Hematopoietic multipotent progenitor cell treated with erythropoietin and hydrocortisone succinate and interleukin-3 and kit ligand, for 15 days (in vitro differentiated cells): ENCODE measurements around the gene TENM4.

Experiments
- DNase-seq: peaks from one replicate; pipeline ENCODE4 v3.0.0-alpha.2; 2015; ENCODE audit warnings: low spot score

TENM4 gene

GRCh38 chr11:79388201-79388600 lies 52.6 kb downstream of the TENM4 start:
- no peak for DNase-seq

DNA sequence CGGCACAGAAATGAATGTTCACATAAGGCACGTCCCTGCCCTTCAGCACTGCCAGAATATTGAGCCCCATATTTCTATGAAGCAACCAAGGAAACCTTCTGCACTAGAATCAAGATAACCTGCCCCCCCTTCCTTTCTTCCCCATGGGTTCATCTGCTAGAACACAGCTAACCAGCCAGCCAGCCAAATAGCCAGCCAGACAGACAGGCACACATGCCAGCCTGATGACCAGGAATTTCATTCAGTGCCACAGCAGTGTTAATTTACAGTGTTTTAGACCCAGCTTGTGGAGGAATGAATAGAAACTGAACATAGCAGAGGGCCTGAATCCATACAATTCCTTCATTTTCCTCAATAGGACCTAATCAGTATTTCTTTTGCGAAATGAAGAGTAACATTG lies 57.0 kb downstream of the TENM4 start:
- no peak for DNase-seq

DNA sequence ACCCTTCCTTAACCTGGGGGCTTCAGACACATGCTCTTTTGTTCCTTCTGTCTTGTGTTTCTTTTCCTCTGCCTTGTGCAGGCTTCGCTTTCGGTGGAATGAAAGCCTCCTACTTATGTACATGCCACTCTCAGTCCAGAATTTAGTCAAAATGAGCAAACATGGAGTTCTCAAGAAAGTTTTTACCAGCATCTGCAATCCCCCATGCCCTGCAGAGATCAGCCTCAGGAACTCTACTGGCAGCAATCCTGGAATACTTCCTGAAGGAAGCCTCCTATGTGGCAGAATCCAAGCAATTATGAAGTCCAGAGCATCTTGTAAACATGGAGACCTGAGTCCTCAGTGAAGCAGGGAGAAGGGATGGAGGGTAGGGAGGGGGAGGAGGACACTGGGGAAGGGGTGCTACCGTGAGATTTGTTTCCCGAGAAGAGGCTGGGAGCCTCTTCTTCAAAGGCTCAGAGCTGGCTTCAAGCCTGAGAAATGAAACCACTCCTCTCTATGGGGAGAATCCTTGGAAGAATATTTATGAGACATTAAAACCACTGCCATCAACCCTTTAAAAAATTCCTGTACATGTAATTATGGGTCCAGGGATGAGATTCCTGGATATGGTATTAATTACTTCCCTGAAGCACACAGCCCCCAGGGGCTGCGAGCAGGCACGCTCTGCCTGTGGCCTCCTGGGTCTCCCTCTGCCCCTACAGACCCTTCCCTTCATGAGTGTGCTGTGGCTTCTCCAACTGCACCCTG lies 58.4 kb downstream of the TENM4 start:
- no peak for DNase-seq

DNA sequence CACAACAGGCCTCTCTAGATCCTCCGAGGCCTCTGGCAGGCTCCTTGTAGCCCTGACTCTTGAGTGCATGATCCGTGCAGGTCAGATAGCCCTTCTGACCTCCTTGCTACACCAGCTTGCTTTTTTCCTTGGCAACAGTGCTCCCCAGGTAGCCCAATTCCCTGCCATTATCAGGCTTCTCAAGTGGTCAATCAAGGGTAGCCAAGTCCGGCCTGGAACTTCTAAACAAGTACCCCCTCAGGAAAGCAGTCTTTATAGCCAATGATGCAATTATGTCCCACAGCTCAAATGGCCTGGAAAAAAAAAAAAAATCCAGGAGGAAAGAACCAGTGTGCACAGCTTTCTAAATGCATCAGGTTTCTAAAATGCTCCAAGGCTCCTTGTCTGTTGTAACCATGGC lies 59.8 kb downstream of the TENM4 start:
- DNase-seq: no peak

- no peak for DNase-seq
Measured at GRCh38 chr11:79377406-79377805, 63.4 kb downstream of the TENM4 start.

DNA sequence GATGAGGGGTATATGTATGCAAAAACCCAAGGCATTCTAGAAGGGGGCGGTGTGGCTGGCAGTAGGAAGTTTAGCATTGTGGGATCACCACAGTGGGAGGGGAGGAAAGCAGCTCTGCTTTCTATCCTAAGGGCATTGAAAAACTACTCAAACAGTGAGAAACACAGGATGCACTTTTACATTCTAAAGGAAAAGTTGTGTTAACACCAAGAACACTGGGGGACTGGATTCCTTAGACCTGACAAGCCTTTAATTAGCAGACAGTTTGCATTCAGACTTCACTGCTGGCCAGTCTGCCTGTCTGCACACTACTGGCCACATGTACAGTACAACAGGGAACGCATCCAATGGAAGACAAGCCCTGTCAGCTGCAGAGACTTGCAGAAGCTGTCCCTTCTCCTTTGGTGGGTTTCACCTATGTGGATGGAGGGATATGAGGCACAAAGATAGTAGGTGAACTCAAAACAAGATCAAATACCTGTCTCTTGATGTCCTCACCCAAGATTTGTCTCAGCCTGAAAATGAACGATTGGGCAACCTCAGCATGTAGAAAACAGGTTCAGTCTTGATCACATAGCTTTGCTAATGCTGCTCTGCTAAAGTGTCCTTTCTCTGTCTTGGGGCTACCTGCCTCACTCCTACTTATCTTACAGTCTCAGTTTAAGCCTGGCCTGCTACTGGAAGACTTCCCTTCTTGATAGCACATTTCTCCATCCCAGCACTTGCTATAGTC lies 64.8 kb downstream of the TENM4 start:
- no peak for DNase-seq

GRCh38 chr11:79374727-79375126 lies 66.1 kb downstream of the TENM4 start:
- DNase-seq: no peak

DNA sequence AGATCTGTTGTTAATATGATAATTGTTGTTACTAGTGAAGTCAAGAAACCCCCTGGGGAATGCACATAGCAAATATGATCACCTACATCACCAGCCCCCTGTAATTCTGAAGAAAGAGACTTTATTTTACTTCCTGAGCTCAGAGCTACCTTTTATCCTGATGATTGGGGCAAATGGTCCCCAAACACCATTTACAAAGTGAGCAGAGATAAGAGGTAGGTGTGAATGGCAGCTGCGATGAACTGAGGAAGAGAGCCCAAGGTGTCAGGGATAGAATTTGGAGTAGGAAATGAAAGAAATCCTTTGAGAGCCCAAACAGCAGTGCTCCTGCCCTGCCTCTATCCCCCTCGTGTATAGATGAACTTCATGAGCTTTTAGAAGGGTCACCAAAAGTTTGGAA lies 69.1 kb downstream of the TENM4 start:
- DNase-seq: no peak

DNA sequence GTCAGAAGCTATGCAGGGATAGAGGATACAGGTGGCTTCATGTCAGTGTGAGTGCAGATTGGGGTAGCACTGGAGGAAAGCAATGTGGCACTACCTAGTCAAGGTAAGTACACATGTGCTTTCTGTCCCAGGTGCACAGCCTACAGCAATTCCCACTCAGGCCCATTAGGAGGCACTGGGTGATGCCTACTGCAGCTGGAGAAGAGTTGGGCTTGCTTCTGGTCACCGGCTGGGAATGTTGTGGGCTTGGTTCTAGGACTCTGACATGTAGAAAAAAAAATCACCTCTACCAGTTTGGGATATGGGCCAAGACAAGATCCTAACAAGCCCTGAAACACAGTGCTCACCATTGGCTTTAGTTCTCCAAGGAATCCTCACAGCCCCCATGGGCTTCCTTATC lies 69.7 kb downstream of the TENM4 start:
- DNase-seq: no peak

DNA sequence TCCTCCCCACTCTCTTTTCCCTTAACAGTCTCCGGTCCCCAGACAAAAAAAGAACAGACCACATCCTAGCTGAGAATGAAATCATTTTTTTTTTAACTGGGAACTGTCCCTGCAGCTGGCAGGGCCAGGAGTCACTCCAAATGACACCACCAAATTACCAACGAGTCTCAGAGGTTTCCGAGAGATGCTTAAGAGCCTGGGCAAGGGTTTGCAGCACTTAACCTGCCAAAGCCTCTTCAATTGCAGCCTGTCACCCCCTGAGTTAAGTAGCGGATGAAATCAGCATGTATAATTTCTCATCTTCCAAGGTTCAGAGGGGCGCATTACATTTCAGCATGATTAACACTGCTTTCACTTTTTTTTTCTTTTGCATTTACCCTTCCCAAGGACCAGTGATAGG lies 71.8 kb downstream of the TENM4 start:
- no peak for DNase-seq

DNA sequence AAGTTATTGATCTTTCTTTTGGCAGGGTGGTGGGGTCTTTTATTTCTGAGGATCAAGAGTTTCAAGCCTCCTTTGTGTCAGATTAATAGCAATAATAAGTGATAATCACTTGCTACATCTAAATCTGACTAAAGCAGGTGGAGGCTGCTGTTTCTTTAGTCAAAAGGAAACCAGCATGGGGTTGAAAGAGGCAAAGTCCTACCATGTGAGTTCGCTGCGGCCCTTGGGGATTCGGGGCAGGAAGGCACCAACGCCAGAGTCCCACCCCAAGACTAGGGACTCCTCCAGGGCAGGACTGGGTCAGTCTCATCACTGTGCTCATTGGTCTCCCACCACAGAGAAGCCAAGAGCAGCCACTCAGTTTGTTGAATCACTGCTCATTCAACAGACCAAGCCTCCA lies 73.0 kb downstream of the TENM4 start:
- DNase-seq: no peak

DNA sequence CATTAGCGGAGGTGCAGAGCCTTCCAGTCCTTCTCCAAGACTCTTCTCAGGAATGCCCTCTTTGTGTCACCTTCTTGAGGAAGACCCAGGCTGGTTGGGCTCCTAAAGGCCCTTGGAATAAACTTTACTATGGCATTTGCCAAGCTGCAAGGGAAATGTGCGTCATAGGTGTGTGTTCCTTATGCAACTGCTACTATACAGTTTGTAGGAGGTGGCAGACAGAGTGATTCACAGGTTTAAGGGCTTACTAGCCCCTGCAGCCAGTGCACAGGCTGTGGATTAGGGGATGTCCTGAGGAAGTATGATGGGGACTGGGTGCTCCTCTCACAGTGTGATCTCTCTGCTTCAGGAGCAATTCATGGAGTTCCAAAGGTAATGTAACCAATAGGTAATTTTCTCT lies 74.6 kb downstream of the TENM4 start:
- no peak for DNase-seq

GRCh38 chr11:79363861-79364378 lies 76.9 kb downstream of the TENM4 start:
- no peak for DNase-seq

DNA sequence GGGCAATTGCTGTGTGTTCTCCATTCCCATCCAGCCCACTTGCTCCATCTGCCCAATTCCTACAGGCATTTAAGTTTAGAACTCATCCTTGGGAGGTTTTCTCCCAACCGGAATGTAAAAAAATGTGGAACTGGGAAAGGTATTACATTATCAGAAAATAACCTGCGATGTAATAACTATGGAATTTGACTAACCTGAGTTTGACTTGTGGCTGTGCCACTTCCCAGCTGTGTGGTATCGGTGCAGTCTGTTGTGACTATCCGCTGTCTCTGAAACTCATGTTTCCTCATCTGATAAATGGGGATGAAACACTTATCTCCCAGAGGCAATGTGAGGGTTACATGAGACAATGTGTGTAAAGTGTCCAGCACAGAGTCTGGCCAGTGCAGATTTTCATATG lies 77.6 kb downstream of the TENM4 start:
- DNase-seq: no peak

DNA sequence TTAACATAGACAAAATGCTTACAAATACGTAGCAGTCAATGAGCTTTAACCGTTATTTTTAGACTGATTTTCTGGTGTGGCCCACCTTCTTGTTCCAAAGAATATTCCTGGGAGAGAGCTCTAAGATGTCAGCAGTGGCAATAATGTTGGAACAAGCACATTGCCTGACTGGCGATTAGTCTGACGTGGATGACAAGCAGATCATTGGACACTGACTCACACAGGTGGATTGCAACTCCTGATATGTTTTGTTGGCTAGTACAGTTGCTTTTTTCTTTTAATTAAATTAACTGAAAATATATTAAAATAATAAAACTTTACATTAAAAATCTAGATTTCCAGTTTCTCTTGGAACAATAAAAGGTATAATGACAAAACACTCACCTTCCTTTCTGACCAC lies 78.0 kb downstream of the TENM4 start:
- DNase-seq: no peak

- no peak for DNase-seq
Measured at GRCh38 chr11:79362206-79362757, 78.5 kb downstream of the TENM4 start.

GRCh38 chr11:79358258-79358657 lies 82.6 kb downstream of the TENM4 start:
- no peak for DNase-seq

- no peak for DNase-seq
Measured at GRCh38 chr11:79353706-79354105, 87.1 kb downstream of the TENM4 start.

DNA sequence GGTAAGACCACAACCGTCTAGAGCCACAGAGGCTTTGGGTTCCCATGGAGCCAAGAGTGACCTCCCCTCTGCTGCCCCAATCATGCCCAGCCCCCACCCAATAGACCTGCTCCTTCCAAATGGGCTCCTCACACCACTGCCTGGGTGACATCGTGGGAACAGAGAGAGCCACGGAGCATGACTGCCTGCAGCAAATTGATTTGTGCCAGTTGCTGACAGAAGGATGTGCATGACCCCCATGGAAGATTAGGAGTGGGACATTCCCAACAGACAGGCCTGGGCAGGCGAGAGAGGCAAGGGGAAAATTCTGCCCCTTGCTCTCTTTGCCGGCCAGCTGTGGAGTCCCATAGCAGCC lies 88.5 kb downstream of the TENM4 start:
- DNase-seq: no peak

DNA sequence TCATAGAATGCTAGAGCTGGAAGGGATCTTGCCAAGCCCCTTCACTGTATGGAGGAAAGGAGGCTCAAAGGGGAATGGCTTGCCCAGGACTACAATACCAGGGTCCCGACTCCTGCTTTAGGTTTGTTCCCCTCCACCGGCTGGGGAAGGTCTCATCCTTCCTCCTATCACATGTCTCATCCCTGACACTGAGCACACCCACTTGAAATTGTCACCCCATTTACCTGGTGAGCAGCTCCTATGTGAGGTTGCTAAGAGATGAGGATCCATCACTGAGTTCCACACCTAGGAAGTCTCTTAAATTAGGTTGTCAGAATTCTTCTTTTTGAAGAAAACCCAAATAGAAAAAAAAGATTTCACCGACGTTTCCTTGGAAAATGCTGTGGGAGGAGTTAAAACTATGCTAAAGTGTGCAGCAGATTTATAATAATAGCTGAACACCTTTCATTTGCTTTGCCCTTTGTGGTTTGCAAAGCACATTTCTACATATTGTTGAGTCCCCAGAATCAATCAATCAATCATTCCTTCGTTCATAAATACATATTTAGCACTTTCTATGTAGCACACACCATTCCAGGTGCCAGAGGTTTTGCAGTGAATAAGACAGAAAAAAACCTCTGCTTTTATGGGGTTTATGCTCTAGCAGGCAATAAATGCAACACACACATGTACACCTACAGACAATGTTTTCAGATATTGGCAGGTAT lies 91.7 kb downstream of the TENM4 start:
- DNase-seq: no peak

GRCh38 chr11:79346021-79346420 lies 94.8 kb downstream of the TENM4 start:
- no peak for DNase-seq

GRCh38 chr11:79344753-79345294 lies 96.0 kb downstream of the TENM4 start:
- DNase-seq: no peak
